Endothelial cell of umbilical vein (primary cell): ENCODE data around the gene BNC2.

Experiments
- EZH2 ChIP-seq: IDR thresholded peaks from 2 replicates; pipeline ENCODE4 v1.6.1; 2012; ENCODE audit warnings: borderline replicate concordance, low read depth, mild to moderate bottlenecking, moderate library complexity, low read length, inconsistent platforms; ENCODE audit not compliant: severe bottlenecking
- FOS ChIP-seq: IDR thresholded peaks from 2 replicates; pipeline ENCODE4 v1.6.1; 2011; ENCODE audit warnings: mild to moderate bottlenecking, low read length, moderate library complexity, borderline replicate concordance; ENCODE audit not compliant: insufficient read depth
- MYC ChIP-seq: IDR thresholded peaks from one replicate; pipeline ENCODE4 v1.6.1; 2011; ENCODE audit warnings: mild to moderate bottlenecking, low read depth, low read length
- POLR2A ChIP-seq: IDR thresholded peaks from 2 replicates; pipeline ENCODE4 v1.6.1; 2012; ENCODE audit warnings: low read depth, mild to moderate bottlenecking, control low read depth, low read length
- TF ChIP-seq, protein P1 (sequence below), 2 donors: IDR thresholded peaks; 1 replicate in 1 of 2; 2 replicates in 1 of 2; pipeline ENCODE4 v1.5.1; 2011; ENCODE audit warnings: low read length in 2 of 2, mild to moderate bottlenecking in 2 of 2, moderate library complexity in 2 of 2, control low read depth in 1 of 2, inconsistent platforms in 1 of 2, low read depth in 1 of 2; ENCODE audit not compliant: insufficient read depth in 1 of 2; ENCODE audit errors: extremely low read depth in 1 of 2

DNA sequence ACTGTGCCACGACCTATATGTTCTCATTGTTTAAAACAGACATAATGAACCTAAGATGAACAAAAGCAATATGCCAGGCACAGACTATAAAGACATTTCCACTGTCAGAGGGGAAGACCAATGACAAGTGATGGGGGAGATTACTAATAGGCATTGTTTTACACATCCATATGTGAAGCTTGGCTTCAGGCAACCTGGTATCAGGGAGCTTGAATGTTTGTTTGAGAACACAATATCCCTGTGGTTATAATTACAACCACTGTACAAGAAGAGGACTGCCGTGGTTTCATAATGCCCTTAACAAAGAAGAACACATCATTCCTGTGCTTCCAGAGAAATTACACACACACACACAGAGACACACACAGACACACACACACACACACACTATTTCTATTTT lies 385.7 kb downstream of the BNC2 start:
- TF ChIP-seq, protein P1, sequence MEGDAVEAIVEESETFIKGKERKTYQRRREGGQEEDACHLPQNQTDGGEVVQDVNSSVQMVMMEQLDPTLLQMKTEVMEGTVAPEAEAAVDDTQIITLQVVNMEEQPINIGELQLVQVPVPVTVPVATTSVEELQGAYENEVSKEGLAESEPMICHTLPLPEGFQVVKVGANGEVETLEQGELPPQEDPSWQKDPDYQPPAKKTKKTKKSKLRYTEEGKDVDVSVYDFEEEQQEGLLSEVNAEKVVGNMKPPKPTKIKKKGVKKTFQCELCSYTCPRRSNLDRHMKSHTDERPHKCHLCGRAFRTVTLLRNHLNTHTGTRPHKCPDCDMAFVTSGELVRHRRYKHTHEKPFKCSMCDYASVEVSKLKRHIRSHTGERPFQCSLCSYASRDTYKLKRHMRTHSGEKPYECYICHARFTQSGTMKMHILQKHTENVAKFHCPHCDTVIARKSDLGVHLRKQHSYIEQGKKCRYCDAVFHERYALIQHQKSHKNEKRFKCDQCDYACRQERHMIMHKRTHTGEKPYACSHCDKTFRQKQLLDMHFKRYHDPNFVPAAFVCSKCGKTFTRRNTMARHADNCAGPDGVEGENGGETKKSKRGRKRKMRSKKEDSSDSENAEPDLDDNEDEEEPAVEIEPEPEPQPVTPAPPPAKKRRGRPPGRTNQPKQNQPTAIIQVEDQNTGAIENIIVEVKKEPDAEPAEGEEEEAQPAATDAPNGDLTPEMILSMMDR (IDR thresholded peaks at IDR 0.05; ENCODE audit: extremely low read depth in 1 of 2, insufficient read depth in 1 of 2, low read depth in 1 of 2, low read length in 2 of 2): no peak
- no peak for TF ChIP-seq FOS
- no peak for TF ChIP-seq MYC
- TF ChIP-seq POLR2A: no peak
- no peak for TF ChIP-seq EZH2
